GM23338 (cell line): Measurements from ENCODE around the gene FGF5. TPM values are rescaled to one million over a fixed set of nuclear protein-coding genes. Genes with fewer than 3 reads are reported as not detected.
A peak's percentile ranks its signal among the peaks of the same experiment; 100 is the strongest.

Source experiments
- ATAC-seq: fragments of 200-7000 bp; cut with Tn5 transposase; 3 replicates; pipeline ENCODE4 v1.9.1; 2020
- DNase-seq: peaks from one replicate; pipeline ENCODE4 v3.0.0-alpha.2; 2015; ENCODE audit warnings: low spot score
- H2AFZ ChIP-seq: fragments of 200-600 bp; sonication (generic); 2 replicates; pipeline ENCODE4 v1.8.0; 2016; ENCODE audit warnings: antibody characterized with exemption, mild to moderate bottlenecking, moderate library complexity
- H3F3A ChIP-seq: fragments of 200-600 bp; sonication (generic); replicated peaks from 2 replicates; pipeline ENCODE4 v1.8.0; 2017; ENCODE audit warnings: antibody characterized with exemption, mixed run types, low read depth
- H3K27ac ChIP-seq: fragments of 200-600 bp; sonication (generic); 2 replicates; pipeline ENCODE4 v1.6.1; 2016; ENCODE audit warnings: low read depth
- H3K27me3 ChIP-seq: fragments of 200-600 bp; sonication (generic); 2 replicates; pipeline ENCODE4 v1.8.0; 2016; ENCODE audit warnings: mild to moderate bottlenecking, mixed run types, moderate library complexity; ENCODE audit not compliant: insufficient read depth
- H3K36me3 ChIP-seq: fragments of 200-600 bp; sonication (generic); 2 replicates; pipeline ENCODE4 v1.8.0; 2016; ENCODE audit warnings: mild to moderate bottlenecking; ENCODE audit not compliant: insufficient read depth
- H3K4me1 ChIP-seq: fragments of 200-600 bp; sonication (generic); 2 replicates; pipeline ENCODE4 v1.8.0; 2016; ENCODE audit warnings: mild to moderate bottlenecking, moderate library complexity; ENCODE audit not compliant: insufficient read depth
- H3K4me2 ChIP-seq: fragments of 200-600 bp; sonication (generic); 2 replicates; pipeline ENCODE4 v1.7.1; 2017; ENCODE audit warnings: mixed run types
- H3K4me3 ChIP-seq: fragments of 200-600 bp; sonication (generic); 2 replicates; pipeline ENCODE4 v1.6.1; 2016; ENCODE audit warnings: mixed run types
- H3K79me2 ChIP-seq: fragments of 200-600 bp; sonication (generic); replicated peaks from 2 replicates; pipeline ENCODE4 v1.8.0; 2017; ENCODE audit warnings: mild to moderate bottlenecking; ENCODE audit not compliant: insufficient read depth
- H3K9me2 ChIP-seq: fragments of 200-600 bp; sonication (generic); 2 replicates; pipeline ENCODE4 v1.8.0; 2017; ENCODE audit not compliant: insufficient read depth
- H4K20me1 ChIP-seq: fragments of 200-600 bp; sonication (generic); replicated peaks from 2 replicates; pipeline ENCODE4 v1.8.0; 2017; ENCODE audit warnings: mild to moderate bottlenecking; ENCODE audit not compliant: insufficient read depth
- H3K27ac Mint-ChIP-seq: 2 replicates; pipeline ENCODE4 v1.8.0; 2020; ENCODE audit warnings: inconsistent platforms, mild to moderate bottlenecking, moderate library complexity, mixed read lengths
- H3K27me3 Mint-ChIP-seq: 3 replicates; pipeline ENCODE4 v1.8.0; 2022; ENCODE audit warnings: low read depth, mild to moderate bottlenecking, moderate library complexity, mixed read lengths, inconsistent platforms; ENCODE audit not compliant: insufficient read depth, poor library complexity
- H3K36me3 Mint-ChIP-seq: 3 replicates; pipeline ENCODE4 v1.8.0; 2021; ENCODE audit warnings: low read depth, mild to moderate bottlenecking, inconsistent platforms, moderate library complexity, mixed read lengths
- H3K4me1 Mint-ChIP-seq: 3 replicates; pipeline ENCODE4 v1.8.0; 2020; ENCODE audit warnings: mild to moderate bottlenecking, inconsistent platforms, mixed read lengths
- H3K4me3 Mint-ChIP-seq: 3 replicates; pipeline ENCODE4 v1.8.0; 2021; ENCODE audit warnings: moderate library complexity, mild to moderate bottlenecking, inconsistent platforms, mixed read lengths
- H3K9me3 Mint-ChIP-seq: 3 replicates; pipeline ENCODE4 v1.8.0; 2020; ENCODE audit warnings: moderate library complexity, mild to moderate bottlenecking, inconsistent platforms, mixed read lengths
- CREB1 ChIP-seq: fragments of 250-450 bp; sonication (Bioruptor Pico); IDR thresholded peaks from 2 replicates; pipeline ENCODE4 v1.5.0; 2020; ENCODE audit warnings: low read depth, mild to moderate bottlenecking, moderate library complexity
- JUNB ChIP-seq: IDR thresholded peaks from one replicate; pipeline ENCODE4 v1.6.1; 2016; ENCODE audit warnings: antibody characterized with exemption; ENCODE audit not compliant: unreplicated experiment
- POLR2AphosphoS5 ChIP-seq: IDR thresholded peaks from 2 replicates; pipeline ENCODE4 v1.6.1; 2016; ENCODE audit warnings: antibody characterized with exemption, low read depth
- STAT1 ChIP-seq: IDR thresholded peaks from one replicate; pipeline ENCODE4 v1.6.1; 2016; ENCODE audit warnings: antibody characterized with exemption; ENCODE audit not compliant: unreplicated experiment
- ZNF462 ChIP-seq: fragments of 250-450 bp; sonication (Bioruptor Pico); IDR thresholded peaks from 2 replicates; pipeline ENCODE4 v1.5.0; 2020; ENCODE audit warnings: mild to moderate bottlenecking, moderate library complexity
- polyA plus RNA-seq: library from polyadenylated mRNA; unstranded; fragments of >200 nt; fragmentation: Nextera tagmentation; extraction: Ambion mirVana; gene quantifications from 2 replicates; pipeline ENCODE4 v1.2.1, GENCODE V29; 2016
- total RNA-seq: library from RNA; depleted of rRNA; stranded (reverse); fragments of >200 nt; shearing (Covaris generic); gene quantifications from 2 replicates; pipeline ENCODE4 v1.2.3, GENCODE V29; 2014

FGF5 gene
- total and polyA plus RNA-seq, 2 experiments from 2014 or later: not detected

GRCh38 chr4:80307183-80307735, 40.8 kb downstream of the FGF5 start (continued):
- TF ChIP-seq ZNF462 (CRISPR knock-in tag) (no peak), STAT1 (no peak), POLR2AphosphoS5 (no peak), JUNB (no peak)

GRCh38 chr4:80307774-80308465, 41.5 kb downstream of the FGF5 start:
- Histone ChIP-seq H3K9me2 (no peaks in the 10 kb centered on the region), H3K4me2 (peak overlapping the region; percentile 17; the same call in 1 of the 2 replicates), H3K79me2 (no peaks in the 10 kb centered on the region), H3K4me3 (no peak overlapping the region), H3K4me1 (peaks cover 35% of the 10 kb centered on the region), H3F3A (no peaks in the 10 kb centered on the region), H2AFZ (no peak overlapping the region), H4K20me1 (no peaks in the 10 kb centered on the region), H3K36me3 (no peaks in the 10 kb centered on the region), H3K27me3 (no peaks in the 10 kb centered on the region), H3K27ac (no peak overlapping the region)
- no peak overlapping the region for H3K27ac Mint-ChIP-seq
- no peak overlapping the region for H3K4me3 Mint-ChIP-seq
- H3K9me3 Mint-ChIP-seq: peaks cover 7% of the 10 kb centered on the region
- no peak for DNase-seq
- H3K4me1 Mint-ChIP-seq: peaks cover 41% of the 10 kb centered on the region
- 0 out of 3 replicates have a peak, but pooled peaks cover 2% of the 10 kb centered on the region for H3K36me3 Mint-ChIP-seq
- peak; percentile 74 for ATAC-seq
- peaks cover 6% of the 10 kb centered on the region for H3K27me3 Mint-ChIP-seq
- TF ChIP-seq ZNF462 (CRISPR knock-in tag) (no peak), POLR2AphosphoS5 (no peak), STAT1 (no peak), CREB1 (CRISPR knock-in tag) (no peak)
